Measurements from ENCODE around the gene DDX24. TPM values are rescaled to one million over a fixed set of nuclear protein-coding genes. Genes with fewer than 3 reads are reported as not detected.

Gene DDX24
- total RNA-seq, 1 experiment from 2014 or later: 187 TPM

GRCh38 chr14:94041551-94042346, 39.3 kb downstream of the DDX24 start:
- H3K27ac ChIP-seq: no peak overlapping the region
- H3K36me3 ChIP-seq: peaks cover 2% of the 10 kb centered on the region; the same call in 1 of the 2 replicates
- no peaks in the 10 kb centered on the region for H3K4me1 ChIP-seq
- no peak for DNase-seq
- no peaks in the 10 kb centered on the region for H3K9me3 ChIP-seq (replicated peaks)
- H3K4me3 ChIP-seq: no peak overlapping the region
- H3K27me3 ChIP-seq: no peaks in the 10 kb centered on the region

- Histone ChIP-seq H3K36me3 (no peaks in the 10 kb centered on the region), H3K9me3 (replicated peaks) (no peaks in the 10 kb centered on the region), H3K4me1 (no peaks in the 10 kb centered on the region), H3K4me3 (no peak overlapping the region), H3K27ac (no peak overlapping the region), H3K27me3 (no peaks in the 10 kb centered on the region)
- DNase-seq: no peak
Observed at GRCh38 chr14:94040796-94041195, 40.2 kb downstream of the DDX24 start.

DNA sequence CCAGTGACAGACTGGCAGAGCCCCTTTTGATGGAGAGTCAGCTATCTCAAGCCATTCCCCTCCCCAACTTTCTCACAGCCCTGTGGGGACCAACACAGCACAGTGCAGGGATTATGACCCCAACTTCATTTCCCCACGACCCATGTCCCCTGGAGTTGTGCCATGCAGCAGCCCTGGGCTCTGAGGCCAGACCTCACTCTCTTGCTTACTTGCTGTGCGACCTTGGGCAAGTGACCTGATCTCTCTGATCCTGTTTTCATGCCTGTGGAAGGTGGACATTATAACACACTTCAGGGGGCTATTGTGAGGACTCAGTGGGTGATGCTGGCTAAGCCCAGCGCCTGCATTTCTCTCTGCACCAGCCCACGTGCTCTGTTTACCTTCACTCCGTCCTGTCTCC, 40.8 kb downstream of the DDX24 start:
- Histone ChIP-seq H3K9me3 (replicated peaks) (no peaks in the 10 kb centered on the region), H3K27ac (no peak overlapping the region), H3K4me3 (no peak overlapping the region), H3K4me1 (no peaks in the 10 kb centered on the region), H3K27me3 (no peaks in the 10 kb centered on the region), H3K36me3 (no peaks in the 10 kb centered on the region)
- DNase-seq: no peak

GRCh38 chr14:94038921-94039629, 41.9 kb downstream of the DDX24 start:
- Histone ChIP-seq H3K4me1 (no peaks in the 10 kb centered on the region), H3K27me3 (no peaks in the 10 kb centered on the region), H3K27ac (no peak overlapping the region), H3K4me3 (no peak overlapping the region), H3K9me3 (replicated peaks) (no peaks in the 10 kb centered on the region), H3K36me3 (no peaks in the 10 kb centered on the region)
- no peak for DNase-seq

- H3K4me1 ChIP-seq: no peaks in the 10 kb centered on the region
- no peaks in the 10 kb centered on the region for H3K27me3 ChIP-seq
- no peaks in the 10 kb centered on the region for H3K9me3 ChIP-seq (replicated peaks)
- no peaks in the 10 kb centered on the region for H3K36me3 ChIP-seq
- H3K4me3 ChIP-seq: no peak overlapping the region
- no peak overlapping the region for H3K27ac ChIP-seq
- DNase-seq: no peak
Observed at GRCh38 chr14:94038510-94038909, 42.5 kb downstream of the DDX24 start.

DNA sequence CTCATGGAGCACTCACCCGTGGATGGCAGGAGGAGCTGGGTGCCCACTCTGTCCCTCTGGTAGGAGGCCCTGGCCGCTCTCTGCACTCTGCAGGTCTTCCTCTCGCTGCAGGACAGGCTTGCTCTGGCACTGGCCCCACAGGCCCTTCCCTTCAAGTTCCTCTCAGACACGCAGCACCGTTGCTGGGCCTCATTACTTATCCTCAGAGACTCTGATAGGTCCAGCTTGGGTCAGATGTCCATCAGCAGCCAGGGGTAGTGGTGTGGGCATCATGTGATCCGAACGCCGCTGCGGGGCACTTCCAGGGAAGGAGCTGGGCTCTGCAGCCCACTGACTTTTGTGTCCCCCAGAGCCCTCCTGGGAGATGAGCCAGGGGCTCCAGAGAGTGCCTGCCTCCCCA, 43.0 kb downstream of the DDX24 start:
- no peak overlapping the region for H3K4me3 ChIP-seq
- H3K27me3 ChIP-seq: no peaks in the 10 kb centered on the region
- no peaks in the 10 kb centered on the region for H3K4me1 ChIP-seq
- H3K27ac ChIP-seq: no peak overlapping the region
- no peaks in the 10 kb centered on the region for H3K9me3 ChIP-seq (replicated peaks)
- no peak for DNase-seq
- H3K36me3 ChIP-seq: no peaks in the 10 kb centered on the region

GRCh38 chr14:94036313-94037167, 44.5 kb downstream of the DDX24 start:
- Histone ChIP-seq H3K27ac (no peak overlapping the region), H3K4me1 (no peaks in the 10 kb centered on the region), H3K4me3 (no peak overlapping the region), H3K27me3 (no peaks in the 10 kb centered on the region), H3K9me3 (replicated peaks) (no peaks in the 10 kb centered on the region), H3K36me3 (no peaks in the 10 kb centered on the region)
- peak; percentile 42 to 69 for DNase-seq

- H3K27ac ChIP-seq: no peak overlapping the region
- no peaks in the 10 kb centered on the region for H3K4me1 ChIP-seq
- DNase-seq: no peak
- no peaks in the 10 kb centered on the region for H3K9me3 ChIP-seq (replicated peaks)
- no peak overlapping the region for H3K4me3 ChIP-seq
- H3K27me3 ChIP-seq: no peaks in the 10 kb centered on the region
- H3K36me3 ChIP-seq: no peaks in the 10 kb centered on the region
Observed at GRCh38 chr14:94034886-94035285, 46.1 kb downstream of the DDX24 start.

DNA sequence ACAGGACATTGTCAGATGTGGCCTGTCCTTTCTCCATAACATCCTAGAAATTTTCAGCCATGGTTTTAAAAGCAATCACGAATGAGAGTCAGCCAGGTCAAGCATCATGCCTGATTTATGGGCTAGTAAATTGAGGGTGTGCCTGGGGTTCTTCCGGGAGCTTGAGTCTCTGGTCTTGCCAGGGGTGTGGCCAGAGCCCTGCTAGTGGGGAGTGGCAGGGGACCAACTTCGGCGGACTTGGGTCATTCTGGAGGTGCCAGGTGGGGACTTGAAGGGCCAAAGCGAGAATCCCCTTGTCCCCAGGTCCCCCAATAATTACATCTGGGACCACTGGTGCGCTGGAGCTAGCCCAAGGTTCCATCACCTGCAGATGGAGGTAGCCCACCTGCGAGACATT, 49.1 kb downstream of the DDX24 start:
- H3K4me3 ChIP-seq: no peak overlapping the region
- H3K4me1 ChIP-seq: no peaks in the 10 kb centered on the region
- H3K27ac ChIP-seq: no peak overlapping the region
- H3K36me3 ChIP-seq: no peaks in the 10 kb centered on the region
- DNase-seq: no peak
- no peaks in the 10 kb centered on the region for H3K9me3 ChIP-seq (replicated peaks)
- peaks cover 4% of the 10 kb centered on the region; the same call in 1 of the 2 replicates for H3K27me3 ChIP-seq

DNA sequence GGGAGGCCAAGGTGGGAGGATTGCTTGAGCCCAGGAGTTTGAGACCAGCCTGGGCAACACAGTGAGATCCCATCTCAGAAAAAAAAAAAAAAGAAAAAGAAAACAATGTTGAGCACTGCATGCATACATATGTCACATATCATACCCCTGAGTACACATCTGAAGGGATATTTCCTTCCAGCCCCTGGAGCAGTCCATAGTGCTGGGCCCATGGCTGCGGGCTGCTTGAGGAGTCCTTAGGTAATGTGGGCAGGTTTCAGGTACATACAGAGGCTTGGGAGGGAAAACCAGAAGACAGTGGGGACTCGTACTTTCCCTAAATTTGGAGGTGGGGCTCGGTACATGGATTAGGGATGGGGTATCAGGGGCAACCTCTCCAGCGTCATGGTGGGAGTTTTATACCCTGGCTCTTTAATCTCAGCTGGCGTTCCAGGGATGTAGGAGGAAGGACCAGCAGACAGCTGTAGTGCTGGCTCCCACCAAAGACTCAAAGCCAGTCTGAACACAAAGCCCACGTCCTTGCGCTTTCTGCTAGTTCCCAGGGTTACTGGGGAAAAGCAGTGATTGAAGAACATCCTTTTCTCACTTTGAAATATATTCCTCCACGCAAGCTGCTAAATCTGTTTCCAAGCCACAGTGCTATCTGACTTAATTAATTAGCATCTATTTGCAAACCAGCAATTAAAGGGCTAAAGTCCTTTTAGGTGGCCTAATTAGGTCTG, 49.7 kb downstream of the DDX24 start:
- Histone ChIP-seq H3K9me3 (replicated peaks) (no peaks in the 10 kb centered on the region), H3K27me3 (peaks cover 5% of the 10 kb centered on the region; the same call in 1 of the 2 replicates), H3K4me1 (no peaks in the 10 kb centered on the region), H3K4me3 (no peak overlapping the region), H3K27ac (no peak overlapping the region), H3K36me3 (no peaks in the 10 kb centered on the region)
- DNase-seq: no peak

- Histone ChIP-seq H3K4me3 (no peak overlapping the region), H3K27ac (no peak overlapping the region), H3K4me1 (no peaks in the 10 kb centered on the region), H3K9me3 (replicated peaks) (no peaks in the 10 kb centered on the region), H3K36me3 (no peaks in the 10 kb centered on the region), H3K27me3 (peaks cover 5% of the 10 kb centered on the region; the same call in 1 of the 2 replicates)
- no peak for DNase-seq
Observed at GRCh38 chr14:94030571-94030970, 50.4 kb downstream of the DDX24 start.

DNA sequence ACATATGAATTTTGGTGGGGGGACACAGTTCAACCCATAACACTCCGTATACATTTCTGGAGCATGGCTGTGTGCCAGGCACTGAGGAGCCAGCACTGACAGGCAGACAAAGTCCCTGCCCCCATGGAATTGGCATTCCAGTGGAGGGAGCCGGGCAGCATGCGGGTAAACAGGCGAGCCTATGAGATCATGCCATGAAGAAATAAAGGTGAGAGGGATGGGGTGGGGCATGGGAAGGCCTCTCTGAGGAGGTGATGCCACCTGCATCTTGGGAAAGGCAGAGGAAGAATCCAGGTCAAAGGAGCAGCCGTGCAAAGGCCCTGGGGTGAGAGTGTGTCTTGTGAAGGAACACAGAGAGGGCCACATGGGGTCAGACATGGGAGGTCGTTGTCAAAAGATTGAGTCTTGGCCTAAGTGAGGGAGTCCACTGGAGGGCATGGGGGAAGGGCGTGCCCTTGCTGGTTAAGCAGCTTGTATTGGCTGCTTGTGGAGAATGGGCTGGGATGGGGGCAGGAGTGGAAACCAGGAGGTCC, 51.3 kb downstream of the DDX24 start:
- no peak overlapping the region for H3K27ac ChIP-seq
- no peak for DNase-seq
- H3K27me3 ChIP-seq: peaks cover 5% of the 10 kb centered on the region; the same call in 1 of the 2 replicates
- no peak overlapping the region for H3K4me3 ChIP-seq
- no peaks in the 10 kb centered on the region for H3K9me3 ChIP-seq (replicated peaks)
- no peaks in the 10 kb centered on the region for H3K36me3 ChIP-seq
- H3K4me1 ChIP-seq: no peaks in the 10 kb centered on the region

- no peaks in the 10 kb centered on the region for H3K4me1 ChIP-seq
- no peaks in the 10 kb centered on the region for H3K36me3 ChIP-seq
- H3K4me3 ChIP-seq: no peak overlapping the region
- no peaks in the 10 kb centered on the region for H3K9me3 ChIP-seq (replicated peaks)
- no peak for DNase-seq
- H3K27me3 ChIP-seq: peaks cover 5% of the 10 kb centered on the region; the same call in 1 of the 2 replicates
- H3K27ac ChIP-seq: no peak overlapping the region
Observed at GRCh38 chr14:94029265-94029664, 51.7 kb downstream of the DDX24 start.

GRCh38 chr14:94028450-94028826, 52.6 kb downstream of the DDX24 start:
- Histone ChIP-seq H3K27me3 (peaks cover 5% of the 10 kb centered on the region; the same call in 1 of the 2 replicates), H3K4me3 (no peak overlapping the region), H3K4me1 (no peaks in the 10 kb centered on the region), H3K27ac (no peak overlapping the region), H3K9me3 (replicated peaks) (no peaks in the 10 kb centered on the region), H3K36me3 (no peaks in the 10 kb centered on the region)
- DNase-seq: peak; percentile 22 to 37

Data from SJCRH30 (cell line).